HG02885 (cell line): Measurements from ENCODE around the gene ERC1.
"Not testable (repeated sequence)": the region's sequence is repeated elsewhere in the genome, so short reads cannot be mapped to it uniquely, and the experiment has no call there.

Experiments
- ATAC-seq: cut with Tn5 transposase; IDR thresholded peaks from one replicate; pipeline ENCODE4 v1.9.1; 2021; ENCODE audit warnings: mild to moderate bottlenecking; ENCODE audit not compliant: unreplicated experiment, poor library complexity

Gene ERC1

DNA sequence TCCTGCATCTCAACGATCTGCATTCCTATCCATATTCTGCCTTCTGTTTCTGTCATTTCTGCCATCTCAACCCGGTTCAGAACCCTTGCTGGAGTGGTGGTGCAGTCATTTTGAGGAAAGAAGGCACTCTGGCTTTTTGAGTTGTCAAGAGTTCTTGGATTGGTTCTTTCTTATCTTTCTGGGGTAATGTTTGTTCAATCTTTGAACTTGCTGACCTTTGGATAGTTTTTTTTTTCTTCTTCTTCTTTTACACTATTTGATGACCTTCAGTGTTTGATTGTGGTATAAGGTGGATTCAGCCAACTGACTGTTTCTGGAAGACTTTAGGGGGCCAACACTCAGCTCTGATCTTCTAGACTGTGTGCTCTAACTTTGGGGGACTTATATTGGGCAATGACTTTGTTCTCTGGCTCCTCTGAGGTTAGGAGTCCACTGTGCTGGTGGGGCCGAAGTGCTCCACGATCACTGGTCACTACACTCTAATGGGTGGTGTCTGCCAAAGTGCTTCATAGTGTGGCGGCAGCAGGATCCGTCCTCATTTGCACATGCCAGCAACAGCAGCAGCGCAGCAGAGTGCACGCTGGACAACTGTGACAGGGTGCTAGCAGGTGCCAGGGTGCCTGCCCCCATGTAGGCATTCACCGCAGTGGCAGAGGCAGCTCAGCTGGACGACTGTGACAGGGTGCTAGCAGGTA is 347.6 kb downstream of the ERC1 start:
- ATAC-seq = no peak

DNA sequence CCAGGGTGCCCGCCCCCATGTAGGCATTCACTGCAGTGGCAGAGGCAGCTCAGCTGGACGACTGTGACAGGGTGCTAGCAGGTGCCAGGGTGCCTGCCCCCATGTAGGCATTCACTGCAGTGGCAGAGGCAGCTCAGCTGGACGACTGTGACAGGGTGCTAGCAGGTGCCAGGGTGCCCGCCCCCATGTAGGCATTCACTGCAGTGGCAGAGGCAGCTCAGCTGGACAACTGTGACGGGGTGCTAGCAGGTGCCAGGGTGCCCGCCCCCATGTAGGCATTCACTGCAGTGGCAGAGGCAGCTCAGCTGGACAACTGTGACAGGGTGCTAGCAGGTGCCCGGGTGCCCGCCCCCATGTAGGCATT is 348.1 kb downstream of the ERC1 start:
- not testable (repeated sequence) for ATAC-seq

DNA sequence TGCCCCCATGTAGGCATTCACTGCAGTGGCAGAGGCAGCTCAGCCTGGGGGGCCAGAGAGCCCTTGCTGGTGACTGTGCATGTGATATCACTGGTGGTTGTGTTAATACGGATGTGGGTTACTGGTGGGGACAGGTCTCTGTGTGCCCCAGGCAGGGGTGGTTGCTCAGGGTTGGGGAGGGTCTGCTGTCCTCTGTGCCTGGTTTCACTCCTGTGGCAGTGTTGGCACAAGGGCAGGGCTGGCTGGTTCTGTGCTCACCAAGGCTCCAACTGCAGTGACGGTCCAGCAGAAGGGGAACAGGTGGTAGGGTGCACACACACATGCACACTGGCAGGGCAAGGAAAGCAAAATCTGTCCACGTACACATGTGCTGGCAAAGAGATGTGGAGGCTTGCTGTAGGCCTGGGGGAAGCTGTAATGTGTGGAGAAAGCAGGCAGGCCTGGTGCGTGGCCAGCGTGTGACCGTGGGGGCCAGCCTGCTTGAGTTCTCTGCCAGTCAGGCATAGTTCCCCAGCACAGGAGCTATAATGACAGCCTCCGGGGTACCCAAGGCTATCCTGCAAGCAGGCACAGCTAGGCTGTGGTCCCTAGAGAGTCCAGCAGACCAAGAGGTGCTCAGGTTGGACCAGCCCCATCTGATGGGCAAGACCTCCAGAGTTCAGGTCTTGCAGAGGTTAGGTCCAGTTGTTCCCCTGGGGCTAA is 348.7 kb downstream of the ERC1 start:
- no peak for ATAC-seq

DNA sequence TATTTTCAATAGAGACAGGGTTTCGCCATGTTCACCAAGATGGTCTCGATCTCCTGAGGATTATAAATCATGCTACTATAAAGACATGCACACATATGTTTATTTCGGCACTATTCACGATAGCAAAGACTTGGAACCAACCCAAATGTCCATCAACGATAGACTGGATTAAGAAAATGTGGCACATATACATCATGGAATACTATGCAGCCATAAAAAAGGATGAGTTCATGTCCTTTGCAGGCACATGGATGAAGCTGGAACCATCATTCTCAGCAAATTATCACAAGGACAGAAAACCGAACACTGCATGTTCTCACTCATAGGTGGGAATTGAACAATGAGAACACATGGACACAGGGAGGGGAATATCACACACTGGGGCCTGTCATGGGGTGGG is 350.2 kb downstream of the ERC1 start:
- ATAC-seq = not testable (repeated sequence)

DNA sequence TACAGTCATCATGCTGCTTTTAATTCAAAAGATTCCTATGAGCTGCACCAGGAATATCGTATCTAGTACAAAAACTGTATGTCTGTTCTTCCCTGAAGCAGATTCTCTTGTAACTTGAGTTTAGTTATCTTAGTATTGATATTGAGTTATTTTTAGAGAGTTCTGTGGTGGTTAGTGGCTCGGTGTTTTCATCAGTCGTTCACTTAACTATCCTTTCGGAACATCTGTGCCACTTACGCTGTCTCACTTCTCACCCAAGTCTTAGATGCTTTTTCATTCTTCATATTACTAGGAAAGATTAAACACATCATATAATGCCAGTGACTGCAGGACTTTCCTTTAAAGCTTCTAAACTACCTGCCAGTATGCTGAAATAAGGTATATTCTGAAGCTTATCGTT is 352.4 kb downstream of the ERC1 start:
- ATAC-seq = no peak

DNA sequence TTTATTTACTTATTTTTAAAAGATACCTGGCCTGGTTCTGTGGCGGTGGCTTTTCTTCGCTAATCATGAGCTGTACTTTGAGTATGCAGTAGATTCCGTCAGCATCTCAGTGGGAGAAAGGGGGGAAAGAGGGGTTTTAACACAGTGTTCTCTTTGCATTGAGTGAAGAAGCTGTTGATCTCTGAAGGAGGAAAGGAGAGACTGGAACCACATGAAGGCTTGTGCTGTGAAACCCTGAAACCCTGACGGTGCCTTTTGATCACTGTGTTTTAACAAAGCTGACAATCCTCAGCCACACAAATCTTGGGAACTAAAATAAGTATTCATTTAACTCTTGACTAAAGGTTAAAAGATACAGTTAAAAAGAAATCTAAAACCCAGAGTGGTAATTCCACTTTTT is 353.2 kb downstream of the ERC1 start:
- ATAC-seq = no peak

DNA sequence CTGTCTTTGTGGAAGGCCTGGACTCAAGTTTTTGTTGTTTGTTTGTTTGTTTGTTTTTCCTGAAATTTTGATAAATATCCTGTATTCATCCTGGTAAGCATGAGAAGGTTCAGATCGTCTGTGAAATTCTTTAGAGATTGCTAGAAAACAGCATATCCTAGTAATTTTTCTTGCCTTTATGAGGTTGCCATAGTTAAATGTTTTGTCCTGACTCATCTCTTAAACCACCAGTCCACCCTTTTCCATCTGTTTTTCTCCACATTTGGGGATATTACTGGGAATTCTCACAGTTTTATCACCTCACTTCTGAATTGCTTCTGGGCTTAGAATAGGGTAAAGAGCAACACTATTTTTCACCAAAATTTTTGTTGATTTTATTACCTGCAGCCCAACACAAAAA is 355.1 kb downstream of the ERC1 start:
- ATAC-seq = no peak

DNA sequence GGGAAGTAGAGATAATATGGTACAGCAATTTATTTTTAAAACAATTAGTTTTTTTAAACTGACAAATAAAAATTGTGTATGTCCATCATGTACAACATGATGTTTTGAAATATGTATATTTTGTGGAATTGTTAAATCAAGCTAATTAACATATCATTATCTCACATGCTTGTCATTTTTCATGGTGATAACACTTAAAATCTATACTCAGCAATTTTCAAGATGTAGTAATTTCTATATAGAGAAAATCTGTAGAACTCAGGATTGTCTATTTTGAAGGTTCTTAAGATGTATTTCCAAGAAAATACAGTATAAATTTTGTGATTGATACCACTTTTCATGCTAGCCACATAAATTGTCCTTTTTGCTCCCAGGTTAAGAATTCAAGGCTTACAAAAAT is 356.3 kb downstream of the ERC1 start:
- ATAC-seq = no peak

DNA sequence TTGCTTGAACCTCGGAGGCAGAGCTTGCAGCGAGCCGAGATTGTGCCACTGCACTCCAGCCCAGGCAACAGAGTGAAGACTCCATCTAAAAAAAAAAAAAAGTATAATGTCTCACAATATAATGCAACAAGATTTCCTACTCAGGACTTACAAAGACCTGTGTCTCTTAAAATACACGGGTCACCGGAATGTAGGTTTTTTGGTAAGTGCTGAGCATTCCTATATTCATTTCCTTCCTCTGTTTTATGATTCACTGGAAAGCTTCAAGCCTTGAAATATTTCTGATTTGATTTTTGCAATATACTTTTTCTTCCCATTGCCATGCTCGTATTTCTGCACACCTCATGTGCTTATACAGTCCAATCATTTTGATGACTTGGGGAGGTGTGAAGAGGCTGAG is 357.6 kb downstream of the ERC1 start:
- no peak for ATAC-seq

DNA sequence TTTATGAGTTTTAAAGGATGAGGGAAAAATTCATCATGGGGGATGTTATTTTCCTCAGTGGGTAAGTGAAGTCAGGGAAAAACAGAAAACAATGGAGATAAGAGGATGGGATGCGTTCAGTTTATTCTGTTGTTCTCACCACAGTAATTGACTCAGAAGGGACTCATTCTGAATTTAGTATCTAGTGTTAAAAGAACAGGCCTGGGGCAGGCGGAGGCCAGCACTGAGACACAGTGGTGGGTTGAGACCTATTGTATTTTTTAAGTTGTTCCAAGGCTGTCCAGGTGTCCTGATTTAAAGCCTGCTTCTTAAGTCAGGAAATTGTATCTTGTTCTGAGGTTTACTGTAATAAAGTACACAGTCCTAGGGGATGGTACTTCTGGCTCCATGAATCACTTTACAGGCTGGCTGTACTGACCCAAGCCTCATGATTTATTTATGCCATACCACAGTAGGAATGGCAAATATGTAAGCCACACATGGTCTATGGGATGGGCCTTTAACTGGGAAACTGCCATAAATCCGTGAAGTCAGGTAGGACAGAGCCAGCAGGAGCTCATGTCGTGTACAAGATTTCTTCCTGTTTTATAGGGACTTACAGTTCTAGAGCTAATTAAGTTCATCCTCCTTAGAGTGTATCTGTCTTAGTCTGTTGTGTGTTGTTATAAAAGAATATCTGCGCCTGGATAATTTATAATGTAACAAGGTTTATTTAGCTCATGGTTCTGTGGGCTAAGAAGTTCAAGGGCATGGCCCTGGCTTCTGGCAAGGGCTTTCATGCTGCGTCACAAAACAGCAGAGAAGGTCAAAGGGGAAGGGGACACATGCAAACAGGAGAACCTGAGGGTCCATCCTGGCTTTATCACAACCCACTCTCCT is 359.3 kb downstream of the ERC1 start:
- no peak for ATAC-seq

DNA sequence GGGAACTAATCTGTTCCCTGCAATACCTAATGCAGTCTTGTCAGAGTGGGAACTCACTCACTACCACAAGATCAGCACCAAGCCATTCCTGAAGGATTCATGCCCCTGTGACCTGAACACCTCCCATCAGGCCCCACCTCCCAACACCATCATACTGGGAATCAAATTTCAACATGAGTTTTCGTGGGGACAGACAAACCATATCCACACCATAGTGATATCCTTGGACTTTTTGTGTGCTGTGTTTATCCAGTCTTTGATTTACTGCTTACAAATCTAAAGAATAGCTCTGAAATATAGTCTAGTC is 359.9 kb downstream of the ERC1 start:
- ATAC-seq = no peak

DNA sequence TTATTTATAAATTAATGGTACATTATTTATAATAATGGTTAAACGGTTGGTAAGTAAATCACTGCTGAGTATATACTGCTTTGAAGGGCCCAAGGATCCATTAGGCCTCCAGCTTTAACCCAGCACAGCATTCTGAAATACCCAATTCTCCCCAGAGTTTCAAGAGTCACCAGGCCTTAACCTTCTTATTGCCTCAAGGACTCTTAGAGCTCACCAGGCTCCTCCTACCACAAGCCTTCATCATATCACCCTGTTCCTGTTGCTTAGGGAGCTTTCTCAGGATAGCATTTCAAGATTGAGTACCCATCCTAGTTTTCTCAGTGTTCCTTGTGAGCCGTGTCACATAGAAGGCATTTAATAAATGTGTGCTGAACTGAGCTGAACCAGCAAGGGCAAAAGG is 360.9 kb downstream of the ERC1 start:
- ATAC-seq = no peak

DNA sequence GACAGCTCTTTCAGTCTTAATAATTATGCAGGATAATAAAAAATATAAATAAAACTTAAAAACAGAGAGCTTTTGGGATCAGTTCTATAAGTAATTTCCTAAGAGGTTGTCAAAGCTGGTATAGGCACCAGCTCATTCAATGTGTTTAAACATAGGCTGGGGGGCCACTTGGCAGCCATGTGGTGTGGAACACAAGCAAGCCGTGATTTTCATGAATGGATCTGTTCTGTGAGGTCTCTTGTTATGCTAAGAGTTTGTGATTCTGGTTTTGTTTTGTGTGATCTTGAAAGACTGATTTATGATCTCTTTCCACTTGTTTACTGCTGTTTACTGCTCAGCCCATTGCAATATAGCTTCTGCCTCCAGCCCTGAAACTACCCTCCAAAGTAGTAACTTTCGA is 362.4 kb downstream of the ERC1 start:
- no peak for ATAC-seq

DNA sequence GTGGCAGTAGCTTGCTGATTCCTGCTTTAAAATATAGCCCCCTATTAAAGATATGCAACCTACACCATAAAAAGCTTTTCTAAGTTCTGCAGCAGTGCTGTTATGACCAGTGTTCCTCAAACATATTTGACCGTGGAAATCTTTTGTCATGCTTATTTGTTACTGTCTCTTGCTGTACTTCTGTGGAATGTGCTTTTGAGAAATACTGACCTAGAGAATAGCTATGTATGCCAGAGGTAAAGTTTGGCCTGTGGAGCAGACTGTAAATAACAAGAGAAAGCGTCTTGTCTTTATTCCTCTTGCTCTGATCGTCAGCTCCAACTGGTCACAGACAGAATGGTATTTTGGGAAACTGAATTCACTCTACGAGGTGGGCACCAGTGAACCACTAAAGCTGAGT is 364.4 kb downstream of the ERC1 start:
- ATAC-seq = no peak

DNA sequence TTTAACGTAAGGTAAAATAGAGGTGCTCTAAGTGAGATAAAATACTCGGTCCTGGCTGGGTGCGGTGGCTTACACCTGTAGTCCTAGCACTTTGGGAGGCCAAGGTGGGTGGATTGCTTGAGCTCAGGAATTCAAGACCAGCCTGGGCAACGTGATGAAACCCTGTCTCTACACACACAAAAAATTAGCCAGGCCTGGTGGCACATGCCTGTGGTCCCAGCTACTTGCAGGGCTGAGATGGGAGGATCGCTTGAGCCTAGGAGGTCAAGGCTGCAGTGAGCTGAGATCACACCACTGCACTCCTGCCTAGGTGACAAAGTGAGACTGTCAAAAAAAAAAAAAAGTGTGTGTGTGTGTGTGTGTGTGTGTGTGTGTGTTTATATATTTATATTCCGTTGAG is 364.8 kb downstream of the ERC1 start:
- not testable (repeated sequence) for ATAC-seq

DNA sequence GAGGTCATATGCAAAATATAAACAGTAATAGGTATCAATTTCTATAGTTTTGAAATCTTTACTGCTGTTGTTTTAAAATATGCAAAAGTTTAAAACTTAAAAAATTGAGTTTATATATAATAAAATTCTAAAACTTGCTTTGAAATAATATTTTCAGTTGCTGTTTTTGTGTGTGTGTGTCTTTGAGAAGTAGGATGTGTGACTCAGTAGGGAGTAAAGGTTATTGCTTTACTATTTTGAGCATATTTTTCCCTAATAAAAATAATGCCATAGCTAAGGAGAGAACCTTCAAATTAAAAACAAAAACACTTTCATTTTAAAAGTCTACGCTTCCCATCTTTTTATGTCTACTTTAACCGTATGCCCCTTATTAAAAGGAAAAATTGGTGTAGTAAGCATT is 365.3 kb downstream of the ERC1 start:
- ATAC-seq = no peak

DNA sequence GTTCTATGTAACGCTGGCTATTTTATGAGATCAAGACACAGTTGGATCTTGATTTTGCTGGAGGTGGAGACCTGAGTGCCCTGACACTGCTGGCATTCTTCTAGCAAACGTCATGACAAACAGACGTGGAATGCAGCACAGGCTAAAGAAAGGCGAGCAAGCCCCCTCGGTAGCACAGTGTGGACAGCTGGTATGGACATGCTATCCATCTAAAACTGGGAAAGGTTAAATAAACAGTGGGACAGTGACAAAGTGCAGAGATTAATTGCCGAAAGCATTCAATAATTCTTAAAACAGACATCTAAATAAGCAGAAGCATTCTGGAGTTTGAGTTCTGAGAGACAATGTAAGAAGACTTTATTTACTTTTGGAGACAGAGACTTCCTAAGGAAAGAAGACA is 366.1 kb downstream of the ERC1 start:
- ATAC-seq = no peak

DNA sequence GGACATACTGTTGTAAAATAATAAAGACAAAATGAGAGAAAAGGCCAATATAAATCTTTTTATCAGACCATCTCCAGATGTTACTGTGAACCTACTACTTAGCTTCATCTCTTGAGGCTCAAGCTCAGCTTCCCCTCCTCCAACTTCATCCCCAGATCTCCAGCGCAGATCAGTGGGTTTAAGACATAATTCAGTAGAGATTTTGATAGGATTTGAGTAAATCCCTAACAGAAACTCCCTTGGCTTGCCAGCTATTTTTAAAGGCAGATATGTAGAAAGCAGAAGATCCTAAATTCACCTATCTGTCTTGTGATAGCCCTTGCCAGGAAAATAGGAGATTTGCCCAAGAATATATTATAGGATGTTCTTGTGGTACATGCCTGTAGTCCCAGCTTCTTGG is 366.7 kb downstream of the ERC1 start:
- ATAC-seq = no peak

DNA sequence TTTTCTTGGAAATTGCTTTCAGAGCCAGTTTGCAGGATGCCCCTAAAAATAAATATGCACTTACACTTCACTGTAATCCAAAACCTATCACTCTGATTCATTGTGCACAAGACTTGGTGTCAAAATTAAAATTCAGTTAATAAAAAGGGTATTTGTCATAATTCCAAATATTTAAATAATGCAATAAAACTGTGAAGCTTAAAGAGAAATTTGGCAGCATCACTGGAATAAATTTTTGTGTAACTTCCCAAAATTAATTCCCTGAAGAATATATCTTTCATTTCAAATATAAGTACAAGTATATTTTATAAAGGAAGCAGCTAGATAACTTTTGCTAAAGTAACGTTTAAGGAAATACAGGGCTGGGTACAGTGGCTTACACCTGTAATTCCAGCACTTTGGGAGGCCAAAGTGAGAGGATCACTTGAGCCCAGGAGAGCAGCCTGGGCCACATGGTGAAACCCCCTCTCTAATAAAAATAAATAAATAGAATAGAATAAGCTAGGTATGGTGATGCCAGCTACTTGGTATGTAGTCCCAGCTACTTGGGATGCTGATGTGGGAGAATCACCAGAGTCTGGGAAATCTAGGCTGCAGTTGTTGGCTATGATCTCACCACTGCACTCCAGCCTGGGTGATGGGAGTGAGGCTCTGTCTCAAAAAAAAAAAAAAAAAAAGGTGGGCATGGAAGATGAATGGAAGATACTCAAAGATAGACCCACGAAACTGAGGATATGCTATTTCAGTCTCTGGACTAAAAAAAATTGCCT is 369.6 kb downstream of the ERC1 start:
- ATAC-seq = no peak

DNA sequence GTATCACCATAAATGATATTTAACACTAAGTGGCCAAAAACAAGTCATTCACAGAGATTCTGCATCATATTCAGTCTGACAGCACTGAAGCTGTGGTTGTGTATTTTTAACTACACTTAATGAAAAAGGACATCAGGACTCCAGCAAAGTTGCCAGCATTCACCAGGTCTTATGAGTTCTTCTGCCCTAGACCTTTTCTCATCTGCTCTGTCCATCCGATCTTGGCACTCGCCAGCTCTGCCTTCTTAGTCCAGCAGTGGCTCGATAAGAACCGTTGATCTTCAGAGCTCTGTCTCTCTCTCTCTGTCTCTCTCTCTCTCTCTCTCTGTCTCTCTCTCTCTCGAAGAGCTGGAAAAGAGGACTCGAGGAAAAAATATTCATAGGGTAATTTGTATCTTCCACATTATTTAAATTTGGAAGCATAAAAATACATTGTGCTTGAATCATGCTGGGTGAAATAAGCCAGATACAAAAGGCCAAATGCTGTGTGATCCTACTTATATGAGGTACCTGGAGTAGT is 371.2 kb downstream of the ERC1 start:
- no peak for ATAC-seq

DNA sequence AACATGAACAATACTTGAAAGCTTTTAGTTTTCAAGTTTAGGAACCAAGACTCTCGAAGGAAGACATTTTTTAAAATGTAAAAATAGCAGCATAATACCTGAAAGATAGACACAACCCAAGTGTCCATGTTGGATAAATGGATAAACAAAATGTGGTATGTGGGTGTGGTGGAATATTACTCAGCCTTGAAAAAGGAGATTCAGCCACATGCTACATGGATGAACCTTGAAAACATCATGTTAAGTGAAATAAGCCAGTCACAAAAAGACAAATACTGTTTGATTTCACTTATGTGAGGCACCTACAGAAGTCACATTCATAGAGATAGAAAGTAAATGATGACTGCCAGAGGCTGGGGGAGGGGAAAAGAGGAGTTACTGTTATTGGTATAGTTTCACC is 374.7 kb downstream of the ERC1 start:
- no peak for ATAC-seq
